Measurements from ENCODE around the gene ESRRA. TPM values are rescaled to one million over a fixed set of nuclear protein-coding genes. Genes with fewer than 3 reads are reported as not detected.
A peak's percentile ranks its signal among the peaks of the same experiment; 100 is the strongest.

ESRRA gene
- total and polyA plus RNA-seq, 9 of the 15 experiments (the other 6 are each of a cell fraction or from before 2014, with no cell fraction given) = 0.27 to 89.7 (median 23.7) TPM

- TF ChIP-seq RAD51 (IDR thresholded peaks at IDR 0.05; ENCODE audit: borderline replicate concordance, low read depth) (0 out of 2 replicates have a peak, but pooled peaks have one; percentile 6), ESRRA (IDR thresholded peaks at IDR 0.05; ENCODE audit: borderline replicate concordance, low read depth) (peak; percentile 83), GTF3C2 (IDR thresholded peaks at IDR 0.05; ENCODE audit: borderline replicate concordance, extremely low read depth, insufficient read length) (peak; percentile 82), CREM (IDR thresholded peaks at IDR 0.05; ENCODE audit: low read depth) (peak; percentile 71), MIER1 (IDR thresholded peaks at IDR 0.05; ENCODE audit: low read depth) (no peak), KDM1A (IDR thresholded peaks at IDR 0.05) (peak; percentile 29 to 57; a peak in 1 of 4 replicates), PURB (CRISPR knock-in tag; IDR thresholded peaks at IDR 0.05; ENCODE audit: low read depth) (no peak), NCOA4 (IDR thresholded peaks at IDR 0.05; ENCODE audit: partially characterized antibody) (no peak), ZBTB8A (IDR thresholded peaks at IDR 0.05; ENCODE audit: partially characterized antibody) (no peak), ZNF75A (CRISPR knock-in tag; IDR thresholded peaks at IDR 0.05) (no peak), CREB1 (IDR thresholded peaks at IDR 0.05) (no peak), CREB1 (CRISPR knock-in tag; IDR thresholded peaks at IDR 0.05) (peak; percentile 71; the same call in 1 of the 2 replicates), NRF1 (conservative IDR thresholded peaks at IDR 0.05 in 1 of 2, IDR thresholded peaks at IDR 0.05 in 1 of 2) (no peak), TRIM28 (IDR thresholded peaks at IDR 0.05) (no peak), ZNF766 (CRISPR knock-in tag; conservative IDR thresholded peaks at IDR 0.05) (no peak; the same call in 1 of the 2 replicates), THRB (CRISPR knock-in tag; conservative IDR thresholded peaks at IDR 0.05) (peak; percentile 63; the same call in 1 of the 2 replicates), NEUROD1 (IDR thresholded peaks at IDR 0.05; ENCODE audit: borderline replicate concordance, low read depth, low read length, partially characterized antibody) (no peak), CBFA2T2 (conservative IDR thresholded peaks at IDR 0.05) (no peak), HEY1 (CRISPR knock-in tag; IDR thresholded peaks at IDR 0.05; ENCODE audit: borderline replicate concordance) (peak; percentile 75; the same call in 1 of the 2 replicates), CCAR2 (IDR thresholded peaks at IDR 0.05; ENCODE audit: low read depth, low read length) (no peak), MAZ (CRISPR knock-in tag; conservative IDR thresholded peaks at IDR 0.05 in 1 of 2, IDR thresholded peaks at IDR 0.05 in 1 of 2) (peak in 1 of 2 experiments; percentile 51; a peak in 1 of 4 replicates), IRF2 (CRISPR knock-in tag; IDR thresholded peaks at IDR 0.05) (no peak), PCBP2 (IDR thresholded peaks at IDR 0.05; ENCODE audit: low read depth, low read length, poor library complexity, severe bottlenecking) (no peak), JUN (IDR thresholded peaks at IDR 0.05; ENCODE audit: borderline replicate concordance, low read depth, low read length) (peak; percentile 17; the same call in 1 of the 2 replicates), JUN (CRISPR knock-in tag; IDR thresholded peaks at IDR 0.05; ENCODE audit: borderline replicate concordance) (no peak)
Observed at GRCh38 chr11:64268893-64269539, 36.3 kb upstream of the ESRRA start (continued).
